ENCODE results near the gene SRCAP. TPM values are rescaled to one million over a fixed set of nuclear protein-coding genes. Genes with fewer than 3 reads are reported as not detected.

Gene SRCAP
- total RNA-seq, 2 experiments from 2014 or later = 59.5 to 60.1 TPM

GRCh38 chr16:30658731-30659506 is 40.1 kb upstream of the SRCAP start:
- Histone ChIP-seq H3K36me3 (ENCODE audit: insufficient read depth, low read length) (peaks cover 61% of the 10 kb centered on the region), H3K27ac (ENCODE audit: low read depth in 1 of 2, low read length in 2 of 2) (peak overlapping the region; percentile 99), H3K4me3 (ENCODE audit: low read length) (peak overlapping the region; percentile 93), H3K4me1 (ENCODE audit: insufficient read depth, low read length) (peaks cover 59% of the 10 kb centered on the region), H3K27me3 (ENCODE audit: control insufficient read depth in 1 of 2, insufficient read depth in 2 of 2, low read length in 2 of 2) (no peaks in the 10 kb centered on the region), H3K9me3 (ENCODE audit: control insufficient read depth in 1 of 2, insufficient read depth in 1 of 2, low read length in 2 of 2) (no peaks in the 10 kb centered on the region)
- H3K9me3 Mint-ChIP-seq = no peaks in the 10 kb centered on the region
- intact Hi-C loops (cut with DNase I, micrococcal nuclease) = loop anchor here (1.0 to 5.0 kb wide), 8 partner anchors 9 to 796 kb away; partner anchors contain the start of genes PRR14 (in 2 of the 2), CDIPT (in 1 of the 2), DCTPP1 (in 1 of the 2) and MYL11 (in 1 of the 2)
- peak overlapping the region; percentile 94 for H3K4me3 Mint-ChIP-seq
- H3K4me1 Mint-ChIP-seq (ENCODE audit: low read depth) = peaks cover 52% of the 10 kb centered on the region
- DNase-seq (peak in 5 of 14 experiments; percentile 64 to 99 (median 98)), ATAC-seq (ENCODE audit: poor library complexity) (peak; percentile 60)
- H3K27ac Mint-ChIP-seq = peak overlapping the region; percentile 99
- no peaks in the 10 kb centered on the region for H3K27me3 Mint-ChIP-seq
- H3K36me3 Mint-ChIP-seq (ENCODE audit: low read depth) = peaks cover 79% of the 10 kb centered on the region
- no peak for TF ChIP-seq CTCF (IDR thresholded peaks at IDR 0.05)
- ChIA-PET CTCF (interaction anchor here (1.0 to 4.7 kb wide), 8 partner anchors 8 to 124 kb away, joined by 4 to 53 read pairs (median 7); partner anchors contain the start of genes PHKG2, PRR14, ZNF689 and ZNF747), POLR2A (interaction anchor here (0.6 to 4.6 kb wide), 53 partner anchors 8 to 733 kb away, joined by 3 to 88 read pairs (median 5); partner anchors contain the start of genes ALDOA, CORO1A, DCTPP1 and FUS)

GRCh38 chr16:30659507-30660423 is 39.2 kb upstream of the SRCAP start:
- H3K27ac Mint-ChIP-seq = peak overlapping the region; percentile 93
- H3K27me3 Mint-ChIP-seq = no peaks in the 10 kb centered on the region
- peaks cover 65% of the 10 kb centered on the region for H3K4me1 ChIP-seq (ENCODE audit: insufficient read depth, low read length)
- ChIA-PET POLR2A (interaction anchor here (0.8 to 4.6 kb wide), 28 partner anchors 8 to 477 kb away, joined by 3 to 88 read pairs (median 8); partner anchors contain the start of genes CORO1A, DCTPP1, ITGAL and PHKG2), CTCF (interaction anchor here (0.9 to 4.7 kb wide), 8 partner anchors 8 to 124 kb away, joined by 3 to 53 read pairs (median 6); partner anchors contain the start of genes PHKG2, PRR14, ZNF747 and ZNF764)
- peaks cover 53% of the 10 kb centered on the region for H3K4me1 Mint-ChIP-seq (ENCODE audit: low read depth)
- H3K36me3 Mint-ChIP-seq (ENCODE audit: low read depth) = peaks cover 73% of the 10 kb centered on the region
- peaks cover 60% of the 10 kb centered on the region for H3K36me3 ChIP-seq (ENCODE audit: insufficient read depth, low read length)
- peak overlapping the region; percentile 92 to 99 for H3K27ac ChIP-seq (ENCODE audit: low read depth in 1 of 2, low read length in 2 of 2)
- TF ChIP-seq CTCF (IDR thresholded peaks at IDR 0.05) = no peak
- H3K9me3 Mint-ChIP-seq = no peaks in the 10 kb centered on the region
- H3K4me3 ChIP-seq (ENCODE audit: low read length) = peak overlapping the region; percentile 93
- ATAC-seq (ENCODE audit: poor library complexity) (no peak), DNase-seq (peak in 13 of 14 experiments; percentile 20 to 81 (median 38))
- intact Hi-C loops (cut with DNase I, micrococcal nuclease) = loop anchor here (1.0 to 5.0 kb wide), 3 partner anchors 25 to 287 kb away; partner anchors contain the start of genes MYL11 (in 1 of the 2) and TBC1D10B (in 1 of the 2)
- H3K27me3 ChIP-seq (ENCODE audit: control insufficient read depth in 1 of 2, insufficient read depth in 2 of 2, low read length in 2 of 2) = no peaks in the 10 kb centered on the region
- peak overlapping the region; percentile 84 for H3K4me3 Mint-ChIP-seq
- no peaks in the 10 kb centered on the region for H3K9me3 ChIP-seq (ENCODE audit: control insufficient read depth in 1 of 2, insufficient read depth in 1 of 2, low read length in 2 of 2)

Data from CD4-positive, alpha-beta T cell (primary cell).